NT2/D1 (cell line): Measurements from ENCODE around the gene TSPAN9.

ENCODE experiments used
- DNase-seq: peaks from one replicate; pipeline ENCODE4 v3.0.0-alpha.2; 2011; ENCODE audit warnings: low read depth, low spot score
- H3K27me3 ChIP-seq: 2 replicates; pipeline ENCODE4 v1.6.0; 2011; ENCODE audit warnings: mild to moderate bottlenecking; ENCODE audit not compliant: insufficient read length, insufficient read depth
- H3K36me3 ChIP-seq: 2 replicates; pipeline ENCODE4 v1.6.1; 2011; ENCODE audit warnings: mild to moderate bottlenecking, low read length, mixed read lengths; ENCODE audit not compliant: insufficient read depth, insufficient read length
- H3K4me1 ChIP-seq: 2 replicates; pipeline ENCODE4 v1.5.1; 2011; ENCODE audit not compliant: insufficient read depth, insufficient read length
- H3K4me3 ChIP-seq: 2 replicates; pipeline ENCODE4 v1.5.1; 2011; ENCODE audit warnings: low read depth; ENCODE audit not compliant: insufficient read length
- H3K9ac ChIP-seq: 2 replicates; pipeline ENCODE4 v1.6.0; 2011; ENCODE audit warnings: low read depth; ENCODE audit not compliant: insufficient read length
- H3K9me3 ChIP-seq: 2 replicates; pipeline ENCODE4 v1.5.1; 2011; ENCODE audit warnings: mild to moderate bottlenecking, low read length; ENCODE audit not compliant: insufficient read depth
- SUZ12 ChIP-seq: IDR thresholded peaks from 2 replicates; pipeline ENCODE4 v1.6.1; 2011; ENCODE audit not compliant: insufficient read length, insufficient read depth; ENCODE audit errors: extremely low read depth
- YY1 ChIP-seq: IDR thresholded peaks from 2 replicates; pipeline ENCODE4 v1.6.1; 2011; ENCODE audit not compliant: insufficient read length, insufficient read depth
- ZNF274 ChIP-seq: IDR thresholded peaks from 2 replicates; pipeline ENCODE4 v1.6.1; 2011; ENCODE audit warnings: mild to moderate bottlenecking, low read depth, low read length

Gene TSPAN9

DNA sequence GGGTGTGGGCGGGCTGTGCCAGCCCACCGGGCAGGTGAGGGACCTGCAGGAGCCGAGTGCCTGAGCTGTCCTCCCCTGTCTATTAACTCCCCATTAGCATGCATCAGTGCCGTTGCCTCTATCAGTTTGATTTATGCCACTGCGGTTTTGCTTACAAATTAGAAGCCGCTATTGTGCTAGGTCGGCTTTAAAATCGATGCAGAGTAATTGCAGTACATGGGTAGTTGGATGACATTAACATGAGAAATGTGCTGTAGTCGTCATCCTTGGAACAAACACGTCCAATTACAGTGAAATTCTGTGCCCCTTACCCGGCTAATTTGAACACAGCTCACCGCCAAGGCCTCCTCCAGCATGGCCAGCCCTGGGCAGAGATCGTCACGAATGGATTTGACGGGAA, 145.8 kb downstream of the TSPAN9 start:
- Histone ChIP-seq H3K4me1 (peaks cover 41% of the 10 kb centered on the region), H3K9me3 (no peaks in the 10 kb centered on the region), H3K9ac (no peak overlapping the region), H3K4me3 (no peak overlapping the region), H3K36me3 (peaks cover 17% of the 10 kb centered on the region), H3K27me3 (no peaks in the 10 kb centered on the region)
- no peak for DNase-seq
- TF ChIP-seq SUZ12 (no peak), YY1 (no peak), ZNF274 (no peak)

DNA sequence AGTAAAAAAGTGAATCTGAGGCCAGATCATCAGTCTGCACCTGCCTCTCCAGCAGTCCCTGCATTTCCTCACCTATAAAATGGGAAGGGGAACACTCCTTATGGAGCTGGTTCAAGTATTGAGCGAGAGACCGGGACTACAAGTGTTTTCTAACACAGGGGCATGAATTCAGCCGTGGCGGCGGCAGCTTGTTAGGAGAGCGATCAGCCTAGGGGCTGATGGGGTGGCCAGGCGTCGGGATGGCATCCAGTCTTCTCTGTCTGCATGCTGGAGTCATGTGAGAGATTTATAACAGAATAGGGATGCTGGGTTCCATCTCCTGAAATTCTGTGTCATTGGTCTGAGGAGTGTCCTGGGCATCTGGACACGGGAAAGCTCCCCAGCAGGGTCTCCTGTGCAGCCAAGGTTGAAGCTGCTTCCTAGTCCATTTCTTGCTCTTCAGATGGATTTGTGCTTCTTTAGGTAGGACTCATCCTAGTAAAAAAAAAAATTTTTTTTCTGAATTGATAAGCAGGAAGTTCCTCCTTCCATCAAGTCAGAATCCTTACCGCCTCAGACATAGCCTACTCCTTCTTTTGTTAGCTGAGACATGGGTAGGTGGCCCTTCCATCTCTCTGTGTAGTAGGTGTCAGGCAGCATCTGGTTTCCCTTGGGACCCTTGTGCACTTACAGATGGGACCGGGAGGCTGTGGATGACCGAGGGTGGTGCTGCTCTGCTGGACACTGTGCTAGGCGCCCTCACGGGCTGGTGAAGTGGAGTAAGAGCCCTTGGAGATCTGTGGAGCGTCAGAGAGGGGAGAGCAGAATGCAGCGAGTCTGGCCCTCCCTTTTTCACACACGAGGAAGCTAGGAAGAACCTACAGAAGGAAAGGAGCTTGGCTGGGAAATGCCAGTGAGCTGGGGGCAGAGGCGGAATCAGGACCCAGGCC, 146.7 kb downstream of the TSPAN9 start:
- H3K9ac ChIP-seq: no peak overlapping the region

GRCh38 chr12:3224530-3224903, 147.3 kb downstream of the TSPAN9 start:
- TF ChIP-seq SUZ12: no peak
- no peak for TF ChIP-seq ZNF274
- no peak for TF ChIP-seq YY1
- Histone ChIP-seq H3K36me3 (peaks cover 30% of the 10 kb centered on the region), H3K4me3 (no peak overlapping the region), H3K27me3 (no peaks in the 10 kb centered on the region), H3K4me1 (peaks cover 33% of the 10 kb centered on the region), H3K9ac (no peak overlapping the region), H3K9me3 (peaks cover 9% of the 10 kb centered on the region; the same call in 1 of the 2 replicates)
- no peak for DNase-seq

More for the DNA sequence above, 146.7 kb downstream of the TSPAN9 start:
- peaks cover 37% of the 10 kb centered on the region for H3K4me1 ChIP-seq
- no peak for DNase-seq
- H3K4me3 ChIP-seq: no peak overlapping the region
- TF ChIP-seq ZNF274: no peak
- no peak for TF ChIP-seq YY1
- no peak for TF ChIP-seq SUZ12
- H3K36me3 ChIP-seq: peaks cover 24% of the 10 kb centered on the region
- H3K27me3 ChIP-seq: no peaks in the 10 kb centered on the region
- peaks cover 9% of the 10 kb centered on the region; the same call in 1 of the 2 replicates for H3K9me3 ChIP-seq

- Histone ChIP-seq H3K36me3 (peaks cover 37% of the 10 kb centered on the region), H3K9ac (peak overlapping the region; percentile 29), H3K4me1 (peaks cover 31% of the 10 kb centered on the region), H3K4me3 (no peak overlapping the region), H3K9me3 (peaks cover 9% of the 10 kb centered on the region; the same call in 1 of the 2 replicates), H3K27me3 (no peaks in the 10 kb centered on the region)
- TF ChIP-seq YY1 (no peak), ZNF274 (no peak), SUZ12 (no peak)
- DNase-seq: no peak
These were observed 148.1 kb downstream of the TSPAN9 start for GRCh38 chr12:3225154-3225795.

DNA sequence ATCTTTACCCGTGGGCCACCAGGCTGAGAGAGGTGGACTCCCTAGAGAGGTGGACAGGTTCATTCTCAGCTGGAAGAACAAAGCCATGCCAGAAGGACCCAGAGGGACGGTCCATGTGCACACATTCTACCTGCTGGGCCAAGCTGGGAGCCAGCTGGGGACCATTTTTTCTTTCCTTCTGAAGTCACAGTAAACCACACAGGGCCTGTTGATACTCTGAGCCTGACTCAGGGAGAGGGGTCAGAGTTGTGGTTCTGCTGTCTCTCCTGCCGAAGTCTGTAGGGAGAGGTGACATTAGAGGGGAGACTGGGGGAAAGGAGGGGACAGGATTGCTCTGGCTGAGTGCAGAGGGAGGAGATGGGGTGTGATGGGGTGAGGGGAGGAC, 148.6 kb downstream of the TSPAN9 start:
- Histone ChIP-seq H3K4me3 (no peak overlapping the region), H3K27me3 (no peaks in the 10 kb centered on the region), H3K9ac (peak overlapping the region; percentile 29), H3K36me3 (peaks cover 41% of the 10 kb centered on the region), H3K4me1 (peaks cover 31% of the 10 kb centered on the region), H3K9me3 (peaks cover 9% of the 10 kb centered on the region; the same call in 1 of the 2 replicates)
- DNase-seq: no peak
- TF ChIP-seq ZNF274 (no peak), YY1 (no peak), SUZ12 (no peak)

DNA sequence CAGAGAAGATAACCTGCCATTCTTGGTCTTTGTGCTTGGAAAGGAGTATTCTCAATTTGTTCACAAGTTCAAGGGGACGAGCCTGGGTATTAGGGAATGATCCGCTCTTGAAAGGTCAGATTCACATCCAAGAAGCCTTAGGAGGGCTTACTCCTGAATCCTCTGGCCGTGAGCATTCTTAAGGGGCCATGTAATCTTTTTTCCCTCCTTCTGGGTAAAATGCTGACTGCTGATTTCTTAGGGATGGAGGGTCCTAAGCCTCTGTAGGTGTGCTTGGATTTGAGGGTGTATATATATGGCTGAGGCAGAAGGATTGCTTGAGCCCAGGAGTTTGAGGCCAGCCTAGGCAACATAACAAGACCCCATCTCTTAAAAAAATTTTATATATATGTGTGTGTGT, 149.1 kb downstream of the TSPAN9 start:
- Histone ChIP-seq H3K4me3 (no peak overlapping the region), H3K4me1 (peaks cover 34% of the 10 kb centered on the region), H3K27me3 (no peaks in the 10 kb centered on the region), H3K9me3 (peaks cover 9% of the 10 kb centered on the region; the same call in 1 of the 2 replicates), H3K36me3 (peaks cover 41% of the 10 kb centered on the region), H3K9ac (peak overlapping the region; percentile 29)
- no peak for TF ChIP-seq SUZ12
- TF ChIP-seq ZNF274: no peak
- no peak for TF ChIP-seq YY1
- no peak for DNase-seq
